ENCODE measurements around the gene MPEG1. TPM values are rescaled to one million over a fixed set of nuclear protein-coding genes. Genes with fewer than 3 reads are reported as not detected.

The MPEG1 gene
- total RNA-seq (2014; rRNA removed; shearing (Covaris generic)), result not detected in 2 replicates
- not detected in 2 replicates for polyA plus RNA-seq (2014; cell fraction: nucleus; rRNA removed)

DNA sequence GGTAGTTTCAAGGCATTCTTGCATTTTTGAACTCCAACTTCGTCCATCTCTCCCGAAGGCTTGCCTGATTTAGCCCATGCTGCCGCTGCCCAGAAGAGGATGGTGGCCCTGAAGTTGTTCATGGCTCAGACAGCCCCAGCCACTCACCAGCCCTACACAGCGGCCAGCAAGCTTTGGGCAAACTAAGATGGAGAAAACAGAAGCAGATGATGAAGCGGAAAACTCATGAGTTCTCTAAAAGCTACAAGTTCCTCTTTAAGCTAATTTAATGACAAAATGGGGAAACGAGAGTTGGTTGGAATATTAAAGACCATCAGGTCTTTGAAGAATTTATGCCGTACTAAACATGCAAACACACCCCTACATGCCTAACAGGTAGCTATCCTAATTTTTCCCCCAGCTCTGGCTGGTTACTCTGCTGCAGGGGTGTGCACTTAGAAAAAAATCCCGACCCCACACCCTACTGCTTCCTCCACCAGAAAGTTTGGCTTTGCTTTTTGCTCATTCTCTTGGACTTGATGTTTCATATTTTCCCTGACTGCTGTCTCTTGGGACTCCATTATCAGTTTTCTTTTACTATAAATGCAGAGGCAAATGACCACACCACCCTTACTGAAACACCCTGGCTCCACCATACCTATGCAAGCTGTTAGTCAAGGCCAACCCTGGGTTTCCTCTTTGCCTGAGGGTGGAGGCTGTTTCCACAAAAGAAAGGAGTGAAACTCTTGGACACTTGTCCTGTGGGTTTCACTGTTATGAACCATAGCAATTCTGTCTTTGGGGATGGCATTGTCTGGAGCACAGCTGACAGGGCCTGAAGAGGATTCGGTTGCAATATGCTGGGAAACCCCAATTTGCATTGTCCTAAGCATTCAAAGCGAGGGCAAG, at the start of gene MPEG1:
TSS of gene MPEG1 (minus strand) at position 184 of the 888 bp plus-strand sequence. CDS start at position 122, 62 bp downstream.
- DNase-seq (ENCODE audit: extremely low read depth, low read depth), result no peak

DNA sequence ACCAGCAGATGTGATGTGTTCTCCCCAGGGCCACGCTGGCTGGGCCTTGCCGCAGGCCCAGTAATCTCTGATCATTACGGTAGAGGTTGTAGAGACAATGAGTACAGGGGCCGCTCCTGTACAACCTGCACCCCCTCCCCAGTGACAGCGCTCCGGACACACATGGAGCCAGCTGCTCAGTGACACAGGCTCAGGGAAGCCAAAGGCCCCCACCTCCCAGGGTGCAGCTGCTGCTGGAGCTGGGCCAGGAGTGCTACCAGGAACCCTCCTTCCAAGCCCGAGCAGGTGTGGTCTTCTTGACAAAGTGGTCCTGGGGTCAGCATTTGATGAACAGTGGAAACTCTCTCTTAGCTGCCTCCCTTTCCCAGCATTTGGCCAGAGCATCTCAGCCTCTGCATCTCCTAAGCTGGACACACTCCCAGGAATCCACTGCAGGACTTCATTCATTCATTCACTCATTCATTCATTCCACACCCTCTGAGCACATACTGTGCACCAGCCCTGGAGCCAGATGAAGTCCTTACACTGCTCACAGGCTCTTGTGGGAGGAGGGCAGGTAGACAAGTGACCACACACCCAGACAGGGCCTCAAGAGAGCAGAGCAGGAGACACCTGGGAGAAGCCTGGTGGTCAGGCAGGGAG, 49.6 kb upstream of the MPEG1 start:
- DNase-seq (ENCODE audit: extremely low read depth, low read depth), result no peak

DNA sequence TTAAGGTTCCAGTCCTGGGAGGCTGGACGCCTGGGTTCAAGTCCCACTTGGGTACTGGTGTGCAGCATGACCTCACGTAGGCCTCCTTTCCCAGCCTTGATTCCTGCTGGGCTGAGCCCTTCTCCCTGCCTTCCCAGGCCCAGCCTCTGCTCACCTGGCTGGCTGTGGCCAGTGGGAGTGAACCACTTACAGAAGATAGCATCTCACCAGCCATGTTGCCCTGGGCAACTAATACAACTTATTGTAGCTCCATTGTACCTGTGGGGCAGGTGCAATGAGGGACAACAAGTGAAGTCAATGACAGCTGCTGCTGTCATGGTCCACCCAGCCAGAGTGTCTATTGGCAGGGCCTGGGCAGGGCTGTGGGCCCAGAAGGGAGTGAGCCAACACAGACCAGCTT, 48.4 kb upstream of the MPEG1 start:
- no peak for DNase-seq (ENCODE audit: extremely low read depth, low read depth)

GRCh38 chr11:59259867-59260475, 47.2 kb upstream of the MPEG1 start:
- DNase-seq (ENCODE audit: extremely low read depth, low read depth), result no peak

- DNase-seq (ENCODE audit: extremely low read depth, low read depth), result no peak
Measured at GRCh38 chr11:59259047-59259446, 46.3 kb upstream of the MPEG1 start.

DNA sequence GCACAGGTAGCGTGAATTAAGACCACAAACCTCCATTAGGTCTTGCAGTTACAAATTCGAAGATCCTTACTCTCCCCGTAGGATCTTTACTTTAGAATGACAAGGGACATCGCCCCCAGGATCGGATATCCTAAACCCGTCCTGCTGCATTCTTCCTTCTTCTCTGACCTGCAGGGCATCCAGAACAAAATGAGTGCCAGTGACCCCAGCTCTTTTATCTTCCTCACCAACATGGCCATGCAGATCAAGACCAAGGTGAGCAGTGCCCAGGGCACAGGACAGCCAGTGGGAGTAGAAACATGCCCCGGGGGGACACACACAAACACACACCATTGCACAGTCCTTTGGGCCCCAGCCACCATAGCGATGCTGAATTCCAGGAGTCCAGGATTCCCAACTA, 42.6 kb upstream of the MPEG1 start:
- no peak for DNase-seq (ENCODE audit: extremely low read depth, low read depth)

DNA sequence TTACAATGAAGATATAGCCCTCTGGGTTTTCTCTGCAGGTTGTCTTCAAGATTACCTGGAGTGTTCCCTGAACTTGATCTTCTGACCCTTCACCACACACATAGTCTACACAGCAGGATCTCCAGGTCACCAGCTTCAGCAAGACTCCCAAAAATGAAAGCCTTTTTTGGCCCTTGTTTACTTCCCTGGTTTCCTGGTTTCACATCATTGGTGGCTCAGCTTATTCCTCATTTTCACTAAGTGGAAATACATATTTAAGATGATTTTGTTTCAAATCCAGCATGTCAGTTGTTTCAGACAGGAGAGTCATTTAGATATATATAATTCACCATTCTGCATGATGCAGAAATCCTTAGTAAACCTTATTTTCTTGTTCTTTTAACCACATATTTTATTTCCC, 41.6 kb upstream of the MPEG1 start:
- no peak for DNase-seq (ENCODE audit: extremely low read depth, low read depth)

- no peak for DNase-seq (ENCODE audit: extremely low read depth, low read depth)
Measured at GRCh38 chr11:59253001-59253400, 40.3 kb upstream of the MPEG1 start.

DNA sequence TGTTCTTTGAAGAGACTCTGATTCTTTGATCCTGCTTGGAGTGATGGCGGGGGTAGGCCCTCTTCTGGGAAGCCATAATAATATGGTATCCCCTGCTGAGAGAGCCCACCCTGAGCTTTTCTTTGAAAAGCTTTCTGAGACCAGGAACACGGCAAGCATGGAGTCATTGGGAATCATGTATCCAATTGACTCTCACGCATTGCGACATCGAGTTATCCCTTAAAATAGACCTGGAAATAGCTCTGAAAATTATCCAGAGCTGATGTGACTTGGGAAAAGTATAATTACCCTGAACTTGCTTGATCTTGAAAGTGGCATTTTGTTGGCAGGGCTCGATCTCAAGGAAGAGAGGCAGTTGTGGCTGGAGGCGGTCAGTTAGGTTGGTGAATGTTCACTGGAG, 36.8 kb upstream of the MPEG1 start:
- no peak for DNase-seq (ENCODE audit: extremely low read depth, low read depth)

GRCh38 chr11:59247531-59248227, 35.0 kb upstream of the MPEG1 start:
- peak; percentile 77 for DNase-seq (ENCODE audit: extremely low read depth, low read depth)

- DNase-seq (ENCODE audit: extremely low read depth, low read depth), result no peak
Measured at GRCh38 chr11:59243633-59244032, 30.9 kb upstream of the MPEG1 start.

DNA sequence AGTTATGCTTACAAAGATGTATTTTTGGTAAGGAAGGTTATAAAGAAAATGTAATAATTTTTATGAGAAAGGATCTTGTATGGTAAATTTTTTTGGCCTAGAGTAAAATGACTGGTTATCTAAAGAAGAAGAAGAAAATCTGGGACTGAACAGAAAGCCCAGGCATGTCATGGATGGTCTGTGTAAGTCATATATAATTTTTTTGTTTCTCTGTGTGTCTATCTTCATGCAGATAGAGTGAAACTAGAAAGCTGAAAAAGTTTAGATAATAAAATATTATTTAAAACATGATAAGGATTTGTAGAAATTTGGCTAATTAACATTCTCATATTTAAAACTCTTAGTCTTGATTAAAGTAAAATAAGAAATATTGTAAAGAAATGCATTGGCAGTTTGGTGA, 27.6 kb upstream of the MPEG1 start:
- DNase-seq (ENCODE audit: extremely low read depth, low read depth), result no peak

- DNase-seq (ENCODE audit: extremely low read depth, low read depth), result no peak
Measured at GRCh38 chr11:59226396-59226795, 13.7 kb upstream of the MPEG1 start.

DNA sequence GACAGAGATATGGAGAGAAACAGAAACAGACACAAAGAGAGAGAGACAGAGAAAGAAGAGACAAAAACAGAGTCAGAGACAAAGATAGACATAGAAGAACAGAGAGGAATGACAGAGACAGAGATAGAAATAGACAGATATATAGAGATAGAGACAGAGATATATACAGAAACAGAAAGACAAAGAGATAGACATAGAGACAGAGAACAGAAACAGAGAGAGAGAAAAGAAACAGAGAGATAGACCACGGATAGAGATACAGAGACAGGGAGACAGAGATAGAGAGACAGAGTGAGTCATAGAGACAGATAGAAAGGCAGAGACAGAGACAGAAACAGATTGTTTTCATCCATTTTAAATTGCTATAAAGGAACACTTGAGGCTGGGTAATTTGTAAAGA, 12.3 kb upstream of the MPEG1 start:
- no peak for DNase-seq (ENCODE audit: extremely low read depth, low read depth)

DNA sequence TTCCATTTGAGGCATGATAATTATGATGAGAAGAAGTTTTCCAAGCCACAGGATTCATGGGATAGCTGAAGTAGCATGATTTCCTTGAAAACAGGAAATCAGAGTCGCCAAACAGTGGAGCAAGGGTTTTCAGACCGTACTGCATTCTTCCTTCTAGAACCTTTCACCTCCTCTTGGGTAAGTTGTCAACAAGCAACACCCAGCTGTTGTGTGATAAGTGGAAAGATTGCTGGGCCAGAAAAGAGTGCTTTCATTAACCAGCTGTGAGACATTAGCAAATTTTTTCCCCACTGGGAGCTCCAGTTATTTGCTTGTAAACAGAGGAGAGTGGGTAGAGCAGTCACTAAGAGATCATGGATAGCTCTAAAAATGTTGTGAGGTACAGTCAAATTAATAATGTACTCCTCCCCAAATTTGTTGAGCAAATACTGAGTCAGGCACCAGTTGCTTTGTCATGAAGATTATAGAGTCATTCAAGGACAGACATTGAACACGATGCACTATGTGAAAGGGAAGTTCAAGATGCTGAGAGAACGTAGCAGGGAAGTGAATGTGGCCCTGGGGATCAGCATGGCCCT, 11.7 kb upstream of the MPEG1 start:
- no peak for DNase-seq (ENCODE audit: extremely low read depth, low read depth)

GRCh38 chr11:59223611-59224010, 10.9 kb upstream of the MPEG1 start:
- no peak for DNase-seq (ENCODE audit: extremely low read depth, low read depth)

- DNase-seq (ENCODE audit: extremely low read depth, low read depth), result no peak
Measured at GRCh38 chr11:59223177-59223576, 10.4 kb upstream of the MPEG1 start.

GRCh38 chr11:59222464-59223060, 9.8 kb upstream of the MPEG1 start:
- DNase-seq (ENCODE audit: extremely low read depth, low read depth), result no peak

GRCh38 chr11:59221441-59221840, 8.7 kb upstream of the MPEG1 start:
- no peak for DNase-seq (ENCODE audit: extremely low read depth, low read depth)

DNA sequence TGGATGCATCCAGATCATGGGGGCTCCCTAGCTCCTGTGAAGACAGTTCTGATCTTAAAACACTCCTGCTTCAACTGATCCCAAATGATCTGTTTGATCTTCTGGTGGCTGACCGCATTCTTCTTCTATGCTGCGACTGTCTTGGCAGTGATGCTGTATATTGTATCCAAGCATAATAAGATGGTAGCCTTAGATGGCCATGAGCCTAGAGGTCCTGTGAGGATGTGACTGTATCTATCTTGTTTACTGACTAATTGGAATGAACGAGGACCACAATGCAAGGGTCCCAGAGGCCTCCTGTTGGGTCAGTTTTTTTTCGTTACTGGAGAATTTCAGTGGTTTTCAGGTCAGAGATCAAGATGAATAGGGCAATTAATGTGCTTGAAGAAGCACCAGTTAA, 7.1 kb upstream of the MPEG1 start:
- no peak for DNase-seq (ENCODE audit: extremely low read depth, low read depth)

Data from NCI-H460 (cell line).